HG03139 (cell line): ENCODE data around the gene SLC9A7.

Experiments
- ATAC-seq: cut with Tn5 transposase; IDR thresholded peaks from one replicate; pipeline ENCODE4 v1.9.1; 2021; ENCODE audit not compliant: unreplicated experiment

The SLC9A7 gene

DNA sequence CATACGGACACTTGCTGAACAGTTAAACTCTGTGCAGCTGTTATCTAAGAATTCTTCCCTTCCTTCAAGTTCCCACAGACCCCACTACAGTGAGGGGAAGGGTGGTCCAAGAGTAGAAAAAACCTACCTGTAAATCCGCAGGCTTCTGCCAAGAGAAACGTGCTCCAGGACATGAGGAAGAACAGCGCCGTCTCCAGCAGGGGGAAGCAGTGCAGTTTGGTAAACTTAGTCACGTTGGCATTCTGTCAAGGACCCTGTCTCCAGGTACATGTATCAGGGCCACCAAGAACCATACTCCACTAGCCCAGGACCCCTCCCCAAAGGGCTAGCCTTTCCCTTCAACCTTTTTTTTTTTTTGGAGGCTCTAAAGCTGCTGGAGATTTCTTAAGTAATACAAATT is 105.4 kb downstream of the SLC9A7 start:
- ATAC-seq, result no peak

DNA sequence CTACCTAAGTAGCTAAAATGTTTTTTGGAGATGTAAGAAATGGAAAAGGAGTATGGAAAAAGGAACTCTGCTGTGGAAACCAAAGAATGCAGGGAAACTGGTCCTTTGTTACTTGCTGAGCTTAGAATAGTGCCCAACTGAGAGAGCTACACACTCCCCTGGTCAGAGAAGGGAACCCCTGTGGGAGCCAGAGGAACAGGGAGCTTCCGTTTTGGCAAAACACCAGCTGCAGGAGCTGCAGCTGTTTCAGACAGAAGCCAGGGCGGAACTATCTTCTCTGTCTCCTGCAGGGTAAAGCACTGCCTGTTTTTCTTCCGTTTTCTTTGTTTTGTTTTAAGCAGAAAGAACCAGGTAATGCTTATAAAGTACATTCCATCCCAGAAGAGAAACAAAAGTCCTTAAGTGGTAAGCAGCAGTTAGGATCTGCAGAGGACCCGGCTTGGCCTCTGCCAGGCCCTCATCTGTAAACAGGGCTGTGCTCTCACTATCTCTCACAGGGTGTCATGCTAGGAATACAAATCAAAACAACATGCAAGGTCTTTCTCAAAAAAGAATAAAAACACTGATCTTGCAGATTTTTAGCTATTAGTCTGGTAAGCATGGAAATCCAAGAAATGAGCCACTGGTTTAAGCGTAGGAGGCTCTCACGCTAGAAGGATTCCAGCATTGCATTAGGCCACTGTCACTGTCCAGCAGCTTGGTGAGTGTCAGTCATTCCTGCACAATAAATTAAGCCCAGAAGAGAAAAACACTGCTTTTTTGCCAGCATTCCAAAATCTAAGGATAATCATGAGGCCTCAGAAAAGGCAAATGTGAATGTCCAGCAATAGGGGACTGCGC is 109.3 kb downstream of the SLC9A7 start:
- no peak for ATAC-seq

DNA sequence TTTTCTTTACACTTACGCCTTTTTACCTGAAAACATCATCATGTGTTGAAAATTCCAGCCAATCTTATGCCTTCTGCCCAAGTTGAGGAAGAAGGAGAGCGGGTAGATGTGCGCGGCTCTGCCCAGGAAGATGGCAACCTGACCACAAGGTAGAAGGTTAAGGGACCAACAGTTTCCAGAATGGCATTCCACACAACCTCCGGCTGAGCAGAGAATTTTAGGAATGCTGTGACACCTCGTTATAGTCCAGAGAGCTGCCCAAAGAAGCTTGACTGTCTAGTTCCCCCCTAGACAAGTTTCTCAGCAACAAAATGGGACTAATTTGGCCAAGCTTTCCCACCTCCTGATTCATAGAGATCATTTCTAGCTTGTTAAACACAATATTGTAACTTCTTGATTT is 110.3 kb downstream of the SLC9A7 start:
- no peak for ATAC-seq

DNA sequence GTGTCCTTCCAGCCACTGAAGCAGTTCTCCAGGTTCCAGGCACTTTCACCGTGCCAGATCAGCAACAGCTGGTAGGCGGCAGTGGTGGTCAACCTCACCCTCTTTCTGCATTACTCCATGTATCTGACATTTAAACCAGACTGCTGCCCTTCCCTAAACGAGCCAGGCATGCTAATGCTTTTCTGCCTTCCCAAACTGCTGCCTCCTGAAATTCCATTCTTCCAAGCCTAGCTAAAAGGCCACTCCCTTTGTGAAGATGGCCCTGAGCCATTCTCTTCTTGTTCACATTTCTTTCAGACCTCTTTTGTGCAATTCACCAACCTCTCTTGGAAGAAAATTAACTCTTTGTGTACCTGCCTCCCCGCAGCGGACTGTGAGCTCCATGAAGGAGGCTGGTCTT is 111.7 kb downstream of the SLC9A7 start:
- no peak for ATAC-seq

DNA sequence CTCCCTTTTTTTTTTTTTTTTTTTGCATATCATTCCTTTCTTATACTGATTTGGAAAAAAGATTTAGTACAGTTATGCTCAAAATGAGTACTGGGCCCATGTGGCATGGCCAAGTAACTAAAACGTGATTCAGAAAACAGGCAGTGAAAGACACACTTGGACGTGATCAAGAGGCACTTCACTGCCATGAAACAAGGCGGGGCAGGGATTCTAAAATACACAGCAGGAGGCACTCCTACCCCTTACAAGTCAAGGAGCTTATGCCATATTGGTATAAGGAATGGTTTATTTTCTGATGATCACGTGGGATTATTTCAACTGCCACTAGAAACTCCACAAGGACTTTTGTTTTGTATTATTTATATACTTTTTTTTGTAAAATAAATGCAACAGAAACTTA is 113.3 kb downstream of the SLC9A7 start:
- ATAC-seq, result no peak

DNA sequence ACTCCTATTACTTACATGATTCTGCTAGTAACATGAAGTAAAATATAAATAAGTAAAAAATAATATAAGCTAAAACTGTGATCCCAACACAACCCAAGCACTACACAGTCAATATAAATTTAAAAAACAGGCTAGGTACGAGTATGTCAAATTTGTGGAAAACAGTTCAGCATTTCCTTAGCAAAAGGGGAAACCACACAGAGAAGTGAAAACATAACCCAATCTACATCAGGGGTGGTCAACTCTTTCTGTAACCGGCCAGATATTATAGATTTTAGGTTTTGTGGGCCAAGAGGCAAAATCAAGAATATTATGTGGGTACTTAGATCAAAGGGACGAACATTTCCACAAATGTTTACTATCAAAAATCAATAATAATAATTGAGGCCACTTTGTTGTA is 115.3 kb downstream of the SLC9A7 start:
- ATAC-seq, result no peak

DNA sequence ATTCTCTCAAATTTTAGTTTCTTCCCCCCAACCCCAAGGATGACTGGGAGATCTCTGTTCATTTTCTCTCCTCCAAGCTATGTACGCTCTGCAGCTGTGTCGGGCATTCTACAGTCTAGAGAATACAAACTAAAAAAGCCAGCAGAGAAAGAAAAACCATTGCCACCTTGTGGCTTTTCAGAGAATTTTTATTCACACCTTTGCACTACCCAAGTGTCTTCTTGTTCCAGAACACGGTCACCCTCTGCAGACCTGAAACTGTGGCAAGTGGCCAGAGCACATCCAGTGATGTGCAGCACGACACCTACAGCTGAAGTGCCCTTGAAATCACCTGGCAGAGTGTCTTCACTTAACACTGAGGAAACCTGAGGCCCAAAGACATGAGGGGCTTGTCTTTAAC is 116.8 kb downstream of the SLC9A7 start:
- ATAC-seq, result no peak

DNA sequence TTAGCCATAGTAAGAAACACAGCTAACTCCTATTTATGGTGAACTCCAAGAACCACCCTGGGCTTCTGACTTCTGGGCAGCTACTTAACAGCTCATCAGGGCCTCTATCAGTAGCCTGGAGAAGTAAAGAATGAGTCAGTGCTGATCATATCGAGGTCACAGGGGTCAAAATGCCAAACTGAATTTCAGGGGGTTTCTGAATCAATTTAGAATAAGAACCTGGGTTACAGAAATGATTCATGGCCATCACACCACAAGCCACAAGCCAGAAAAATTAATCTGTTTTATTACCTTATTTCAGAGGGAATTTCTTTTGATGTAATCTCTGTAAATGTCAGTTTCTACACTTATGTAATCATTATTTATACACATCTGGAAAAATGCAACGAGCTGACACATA is 121.0 kb downstream of the SLC9A7 start:
- ATAC-seq, result no peak

DNA sequence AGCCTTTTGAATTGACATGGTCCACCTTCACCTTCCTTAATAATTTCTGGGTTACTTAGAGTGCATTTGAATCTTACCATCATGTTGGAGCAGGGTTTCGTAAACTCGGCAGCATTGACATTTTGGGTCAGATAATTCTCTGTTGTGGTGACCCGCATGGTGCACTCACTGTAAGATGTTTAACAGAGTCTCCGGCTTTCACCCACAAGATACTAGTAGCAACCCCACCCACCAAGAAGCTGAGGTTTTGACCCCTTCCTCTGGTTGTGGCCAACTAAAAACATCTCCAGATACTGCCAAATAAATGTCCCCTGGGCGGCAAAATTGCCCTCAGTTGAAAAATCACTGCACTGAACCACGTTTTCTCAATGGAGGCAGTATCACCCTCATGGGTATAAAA is 122.7 kb downstream of the SLC9A7 start:
- no peak for ATAC-seq

DNA sequence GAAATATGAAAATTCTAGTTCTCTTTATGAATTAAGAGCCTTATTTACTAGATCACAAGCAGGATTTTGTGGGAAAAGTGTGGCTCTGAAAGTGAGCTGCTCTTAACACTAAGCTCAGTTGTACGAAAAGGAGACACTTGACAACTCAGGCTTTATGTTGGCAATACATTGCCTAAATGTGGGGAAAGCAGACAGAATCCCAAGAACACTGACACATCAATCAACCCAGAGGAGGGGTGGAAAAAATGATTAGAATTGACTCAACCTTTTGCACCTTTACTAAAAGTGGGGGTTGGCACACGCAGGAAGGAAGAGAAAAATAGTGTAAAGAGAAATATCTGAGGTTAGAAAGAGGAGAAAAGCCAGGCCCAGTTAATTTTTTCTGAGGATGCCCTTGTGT is 123.7 kb downstream of the SLC9A7 start:
- ATAC-seq, result no peak

DNA sequence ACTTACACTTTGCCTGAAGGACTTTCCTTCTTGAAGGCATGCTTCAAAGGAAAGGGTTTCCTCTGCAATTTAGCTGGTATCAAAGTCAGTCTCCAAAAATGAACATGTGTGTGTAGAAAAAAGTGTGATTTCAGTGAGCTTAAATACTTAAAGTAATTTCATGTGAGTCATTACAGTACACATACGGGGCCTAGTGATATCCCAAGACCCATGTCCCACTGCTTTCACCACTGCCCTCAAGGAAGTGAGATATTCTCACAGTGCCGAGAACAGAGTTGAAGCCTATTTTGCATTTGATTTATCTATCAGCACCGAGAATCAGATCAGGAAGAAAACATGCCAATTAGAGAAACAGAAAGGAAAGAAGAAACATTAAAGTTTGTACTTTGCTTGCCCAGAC is 124.3 kb downstream of the SLC9A7 start:
- ATAC-seq, result no peak

DNA sequence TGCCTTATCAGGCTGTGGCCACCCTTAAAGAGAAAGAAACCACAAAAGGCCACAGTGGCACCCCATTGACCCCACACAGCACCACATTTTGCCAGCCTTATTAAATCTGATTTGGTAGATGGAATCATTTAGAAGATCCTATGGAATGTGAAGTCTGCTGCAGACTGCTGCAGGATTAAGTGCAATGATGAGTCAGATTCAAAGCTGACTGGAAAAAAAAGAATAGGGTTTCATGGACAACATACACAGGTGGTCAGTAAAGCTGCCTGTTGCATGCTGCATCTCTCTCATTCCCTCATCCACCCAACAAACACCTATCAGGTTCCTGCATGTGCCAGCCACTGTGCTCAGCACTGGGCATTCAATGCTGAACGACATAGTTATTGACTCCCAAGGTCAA is 128.8 kb downstream of the SLC9A7 start:
- no peak for ATAC-seq

DNA sequence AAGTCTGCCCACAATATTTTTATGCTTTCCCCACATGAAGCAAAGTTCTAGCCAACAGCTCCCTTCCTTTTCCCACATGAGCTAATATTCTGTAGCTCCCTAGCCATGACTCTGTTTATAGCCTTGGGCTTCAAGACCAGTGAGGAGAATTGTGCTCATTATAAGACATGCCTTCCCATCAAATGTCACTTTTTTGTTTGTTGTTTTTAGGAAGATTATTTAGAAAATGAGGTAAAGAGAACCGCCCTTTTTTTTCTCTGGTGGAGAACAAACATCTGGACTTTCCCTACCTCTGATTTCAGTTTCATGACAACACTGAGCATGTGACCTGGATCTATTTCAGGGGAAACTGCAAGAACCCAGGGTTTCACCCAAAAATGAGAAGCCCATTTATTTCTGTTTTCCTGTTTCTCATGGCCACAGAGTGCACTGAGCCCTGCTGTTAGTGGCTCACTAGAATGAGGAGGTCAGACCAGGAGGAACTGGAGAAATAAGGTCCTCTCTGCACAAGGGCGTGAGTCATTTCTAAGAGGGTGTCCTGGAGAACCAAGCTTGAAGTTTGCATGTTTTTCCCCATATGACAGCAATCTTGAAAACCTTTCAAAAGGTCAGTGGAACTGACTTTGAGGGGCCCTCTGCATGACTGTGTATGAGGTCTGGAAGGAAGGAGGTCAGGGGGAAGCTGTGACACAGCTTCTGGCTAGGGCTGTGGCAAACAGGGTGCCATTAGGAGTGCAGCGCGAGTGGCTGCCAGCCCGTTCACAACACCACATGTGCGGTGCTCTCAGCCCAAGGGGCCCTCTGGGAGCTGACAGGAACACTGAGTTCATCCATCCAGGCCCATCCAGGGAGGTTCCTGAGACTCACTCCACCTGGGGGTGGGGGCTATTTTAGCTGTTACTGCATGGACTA is 130.2 kb downstream of the SLC9A7 start:
- ATAC-seq, result peak; percentile 79

DNA sequence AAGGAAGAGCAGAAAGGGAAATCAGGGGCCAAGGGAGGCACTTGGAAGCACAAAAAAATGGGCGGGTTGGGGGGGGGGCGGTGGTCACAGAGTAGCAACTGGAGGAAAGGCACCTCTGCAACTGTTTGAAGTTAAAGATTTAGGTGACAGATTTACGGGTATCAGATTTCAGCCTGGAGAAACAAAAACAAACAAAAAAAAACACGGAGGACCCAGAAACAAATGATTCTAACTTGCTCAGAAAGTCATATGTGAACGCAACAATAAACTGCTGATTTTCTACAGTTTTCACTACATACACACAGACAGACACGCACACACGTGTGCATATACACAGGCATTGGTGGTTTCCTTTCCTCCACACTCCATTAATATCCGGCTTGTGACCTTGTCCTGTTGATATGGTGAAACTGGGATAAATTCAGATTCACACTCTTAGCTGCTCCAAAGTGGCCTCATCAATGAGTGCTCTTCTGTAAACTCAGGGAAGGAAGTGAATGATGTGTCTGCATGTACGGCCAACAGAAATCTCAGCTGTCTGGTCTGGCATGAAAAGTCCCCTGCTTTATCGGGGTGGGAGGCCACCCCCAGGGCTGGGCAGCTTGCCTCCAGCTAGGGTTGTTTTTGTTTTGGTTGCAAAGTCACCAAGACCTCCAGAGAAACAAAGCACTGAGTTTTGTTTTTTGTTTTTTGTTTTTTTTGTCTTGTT is 131.1 kb downstream of the SLC9A7 start:
- no peak for ATAC-seq

DNA sequence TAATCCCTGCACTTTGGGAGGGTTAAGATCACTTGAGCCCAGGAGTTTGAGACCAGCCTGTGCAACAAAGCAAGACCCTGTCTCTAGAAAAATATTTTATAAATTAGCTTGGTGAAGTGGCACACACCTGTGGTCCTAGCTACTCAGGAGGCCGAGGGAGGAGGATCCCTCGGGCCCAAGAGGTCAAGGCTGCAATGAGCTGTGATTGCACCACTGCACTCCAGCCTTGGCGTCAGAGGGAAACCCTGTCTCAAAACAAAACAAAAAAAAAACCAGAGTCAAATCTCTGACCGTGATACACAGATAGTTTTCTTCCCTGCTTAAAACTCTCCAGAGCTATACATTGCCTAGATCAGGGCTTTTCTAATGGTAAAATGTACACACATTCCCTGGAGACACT is 131.9 kb downstream of the SLC9A7 start:
- ATAC-seq, result no peak

DNA sequence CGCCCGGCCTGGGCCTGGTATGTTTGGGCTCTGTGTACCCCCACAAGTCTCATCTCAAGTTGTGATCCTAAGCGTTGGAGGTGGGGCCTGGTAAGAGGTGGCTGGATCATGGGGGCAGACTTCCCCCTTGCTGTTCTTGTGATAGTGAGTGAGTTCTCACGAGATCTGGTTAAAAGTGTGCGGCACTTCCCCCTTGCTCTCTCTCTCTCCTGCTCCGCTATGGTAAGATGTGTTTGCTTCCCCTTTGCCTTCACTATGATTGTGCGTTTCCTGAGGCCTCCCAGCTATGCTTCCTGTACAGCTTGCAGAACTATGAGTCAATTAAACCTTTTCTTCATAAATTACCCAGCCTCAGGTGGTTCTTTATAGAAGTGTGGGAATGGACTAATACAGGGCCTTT is 132.4 kb downstream of the SLC9A7 start:
- no peak for ATAC-seq

DNA sequence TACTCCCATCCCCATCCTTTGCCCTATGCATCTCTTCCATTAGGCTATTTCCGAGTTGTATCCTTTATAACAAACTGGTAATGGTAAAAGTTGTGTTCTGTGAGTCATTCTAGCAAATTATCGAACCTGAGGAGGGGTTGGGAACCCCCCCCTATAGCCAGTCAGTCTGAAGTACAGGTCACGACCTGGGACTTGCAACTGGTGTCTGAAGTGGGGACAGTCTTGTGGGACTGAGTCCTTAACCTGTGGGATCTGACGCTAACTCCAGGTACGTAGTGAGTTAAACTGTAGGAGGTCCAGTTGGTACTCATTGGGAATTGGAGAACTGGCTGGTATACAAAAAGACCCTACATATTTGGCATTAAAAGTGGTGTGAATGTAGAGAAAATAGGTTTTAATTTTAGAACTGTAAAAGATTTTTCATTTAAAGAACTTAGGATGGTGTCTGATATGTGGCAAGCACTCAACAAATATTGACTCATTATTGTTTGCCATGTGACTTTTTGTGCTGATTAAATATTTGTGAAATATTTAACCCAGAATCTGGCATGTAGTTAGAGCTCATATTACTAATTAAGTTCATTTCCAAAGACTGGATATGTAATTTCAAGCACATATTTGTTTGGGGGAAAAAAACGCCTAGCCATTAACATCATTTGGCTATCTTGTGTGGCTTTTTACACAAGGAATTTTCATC is 134.7 kb downstream of the SLC9A7 start:
- ATAC-seq, result no peak

DNA sequence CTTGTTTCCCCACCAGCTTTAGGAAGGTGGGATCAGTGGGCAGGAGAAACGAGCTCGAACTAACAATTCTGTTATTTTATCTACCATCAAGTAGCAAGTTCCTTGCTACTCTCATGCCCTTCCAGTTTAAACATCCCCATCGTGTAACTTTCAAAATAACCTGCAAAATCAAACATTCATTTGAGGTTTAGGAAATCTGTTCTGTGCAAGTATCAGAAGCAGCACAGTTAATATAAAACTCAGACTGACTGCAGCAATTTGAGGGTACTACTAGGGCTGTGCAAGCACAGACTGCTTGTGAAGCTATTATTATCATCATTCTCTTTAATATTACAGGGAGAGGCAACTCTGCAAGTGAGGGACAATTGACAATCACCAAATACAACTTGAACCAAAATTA is 137.3 kb downstream of the SLC9A7 start:
- no peak for ATAC-seq

DNA sequence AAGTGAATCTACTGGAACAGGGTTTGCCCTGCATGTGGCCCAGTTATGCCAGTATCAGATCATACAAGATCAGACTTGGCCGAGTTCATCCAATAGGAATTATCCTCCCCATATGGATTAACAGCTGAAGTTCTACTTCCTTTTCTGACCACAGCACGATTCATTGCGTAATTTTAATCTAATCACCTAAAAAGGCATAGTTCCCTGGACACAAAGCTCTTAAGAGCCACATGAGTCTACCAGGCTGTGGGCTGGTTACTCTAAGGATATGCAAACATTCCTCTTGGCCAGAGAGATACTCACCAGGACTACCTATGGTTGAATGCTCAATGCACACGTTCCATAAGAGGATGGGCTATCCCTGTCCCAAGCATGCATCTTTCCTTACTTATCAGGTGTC is 138.4 kb downstream of the SLC9A7 start:
- no peak for ATAC-seq

DNA sequence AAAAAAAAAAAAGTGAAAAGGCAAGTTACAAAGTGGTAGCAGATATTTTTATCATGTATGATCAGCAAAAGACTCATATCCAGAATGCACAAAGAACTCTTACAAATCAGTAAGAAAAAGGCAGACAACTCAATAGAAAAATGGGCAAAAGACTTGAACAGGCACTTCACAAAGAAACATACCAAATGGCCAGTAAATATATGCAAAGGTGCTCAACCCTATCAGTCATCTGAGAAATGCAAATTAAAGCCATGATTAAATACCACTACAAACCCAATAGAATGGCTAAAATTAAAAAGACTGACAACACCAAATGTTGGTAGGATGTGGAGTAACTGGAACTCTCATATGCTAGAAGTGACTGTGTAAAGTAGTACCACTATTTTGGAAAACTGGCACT is 140.0 kb downstream of the SLC9A7 start:
- no peak for ATAC-seq

DNA sequence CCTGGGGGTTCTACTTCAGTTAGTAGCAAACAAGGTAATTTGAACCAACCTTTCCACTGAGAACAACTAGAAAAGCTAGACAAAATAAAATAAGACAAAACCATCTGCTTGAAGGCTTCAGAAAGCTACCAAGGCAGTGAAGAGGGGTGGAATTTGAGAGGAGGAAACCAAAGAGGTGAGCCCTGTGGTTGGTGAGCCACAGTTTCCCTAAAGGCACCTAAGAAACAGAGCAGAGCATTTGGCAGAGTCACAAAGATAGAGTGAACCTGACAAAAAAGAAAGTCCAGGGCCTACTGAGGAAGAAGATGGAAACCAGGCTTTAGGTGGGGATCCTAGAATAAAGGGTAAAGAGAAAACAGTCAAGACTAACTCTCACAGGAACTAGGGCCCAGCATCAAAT is 141.0 kb downstream of the SLC9A7 start:
- ATAC-seq, result no peak
